PFSK-1 (cell line): Measurements from ENCODE around the gene STARD7.

ENCODE experiments used
- FOXP2 ChIP-seq: optimal IDR thresholded peaks from 2 replicates; pipeline ENCODE3; 2011; ENCODE audit warnings: borderline replicate concordance, control low read depth, inconsistent platforms; ENCODE audit not compliant: insufficient read depth; ENCODE audit errors: extremely low read length, extremely low read depth
- POLR2AphosphoS5 ChIP-seq: IDR thresholded peaks from 2 replicates; pipeline ENCODE4 v1.6.1; 2012; ENCODE audit warnings: low read depth, mild to moderate bottlenecking, control low read depth, low read length, moderate library complexity
- SIN3A ChIP-seq: IDR thresholded peaks from 2 replicates; pipeline ENCODE4 v1.6.1; 2012; ENCODE audit warnings: mild to moderate bottlenecking, low read length, moderate library complexity, borderline replicate concordance; ENCODE audit not compliant: insufficient read depth
- TAF1 ChIP-seq: IDR thresholded peaks from 2 replicates; pipeline ENCODE4 v1.6.1; 2012; ENCODE audit warnings: low read length, control low read depth, borderline replicate concordance; ENCODE audit not compliant: insufficient read depth
- TF ChIP-seq, protein P1 (sequence below), 2 experiments: IDR thresholded peaks; 2 replicates each; pipeline versions ENCODE4 v1.6.1 to v1.8.0; 2011 to 2012; ENCODE audit warnings: low read depth in 2 of 2, low read length in 2 of 2, control low read depth in 1 of 2, inconsistent platforms in 1 of 2, mild to moderate bottlenecking in 1 of 2, moderate library complexity in 1 of 2; ENCODE audit not compliant: insufficient read depth in 1 of 2

Gene STARD7

DNA sequence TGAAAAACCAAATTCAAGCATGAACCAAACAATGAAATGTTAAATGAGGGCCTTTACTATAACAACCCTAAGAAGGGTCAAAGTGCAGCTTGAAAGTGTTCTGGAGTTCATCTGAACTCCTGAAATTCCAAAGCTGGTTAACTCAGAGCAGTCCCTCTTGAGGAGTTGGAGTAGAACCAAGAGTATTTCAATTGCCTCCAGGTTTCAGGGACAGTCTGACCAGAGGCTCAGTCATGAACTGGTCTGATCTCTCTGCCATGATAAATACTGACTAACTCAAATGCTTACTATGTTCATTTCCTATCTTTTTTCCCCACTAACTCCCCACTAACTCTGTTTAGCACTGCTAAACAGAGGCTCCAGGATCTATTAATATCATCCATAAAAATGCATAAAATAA is 2.7 kb downstream of the STARD7 start:
- TF ChIP-seq POLR2AphosphoS5 = no peak
- no peak for TF ChIP-seq TAF1
- TF ChIP-seq SIN3A = no peak
- TF ChIP-seq FOXP2 = no peak
- TF ChIP-seq, protein P1, sequence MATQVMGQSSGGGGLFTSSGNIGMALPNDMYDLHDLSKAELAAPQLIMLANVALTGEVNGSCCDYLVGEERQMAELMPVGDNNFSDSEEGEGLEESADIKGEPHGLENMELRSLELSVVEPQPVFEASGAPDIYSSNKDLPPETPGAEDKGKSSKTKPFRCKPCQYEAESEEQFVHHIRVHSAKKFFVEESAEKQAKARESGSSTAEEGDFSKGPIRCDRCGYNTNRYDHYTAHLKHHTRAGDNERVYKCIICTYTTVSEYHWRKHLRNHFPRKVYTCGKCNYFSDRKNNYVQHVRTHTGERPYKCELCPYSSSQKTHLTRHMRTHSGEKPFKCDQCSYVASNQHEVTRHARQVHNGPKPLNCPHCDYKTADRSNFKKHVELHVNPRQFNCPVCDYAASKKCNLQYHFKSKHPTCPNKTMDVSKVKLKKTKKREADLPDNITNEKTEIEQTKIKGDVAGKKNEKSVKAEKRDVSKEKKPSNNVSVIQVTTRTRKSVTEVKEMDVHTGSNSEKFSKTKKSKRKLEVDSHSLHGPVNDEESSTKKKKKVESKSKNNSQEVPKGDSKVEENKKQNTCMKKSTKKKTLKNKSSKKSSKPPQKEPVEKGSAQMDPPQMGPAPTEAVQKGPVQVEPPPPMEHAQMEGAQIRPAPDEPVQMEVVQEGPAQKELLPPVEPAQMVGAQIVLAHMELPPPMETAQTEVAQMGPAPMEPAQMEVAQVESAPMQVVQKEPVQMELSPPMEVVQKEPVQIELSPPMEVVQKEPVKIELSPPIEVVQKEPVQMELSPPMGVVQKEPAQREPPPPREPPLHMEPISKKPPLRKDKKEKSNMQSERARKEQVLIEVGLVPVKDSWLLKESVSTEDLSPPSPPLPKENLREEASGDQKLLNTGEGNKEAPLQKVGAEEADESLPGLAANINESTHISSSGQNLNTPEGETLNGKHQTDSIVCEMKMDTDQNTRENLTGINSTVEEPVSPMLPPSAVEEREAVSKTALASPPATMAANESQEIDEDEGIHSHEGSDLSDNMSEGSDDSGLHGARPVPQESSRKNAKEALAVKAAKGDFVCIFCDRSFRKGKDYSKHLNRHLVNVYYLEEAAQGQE (IDR thresholded peaks at IDR 0.05; ENCODE audit: insufficient read depth in 1 of 2, low read depth in 2 of 2, low read length in 2 of 2) = no peak

DNA sequence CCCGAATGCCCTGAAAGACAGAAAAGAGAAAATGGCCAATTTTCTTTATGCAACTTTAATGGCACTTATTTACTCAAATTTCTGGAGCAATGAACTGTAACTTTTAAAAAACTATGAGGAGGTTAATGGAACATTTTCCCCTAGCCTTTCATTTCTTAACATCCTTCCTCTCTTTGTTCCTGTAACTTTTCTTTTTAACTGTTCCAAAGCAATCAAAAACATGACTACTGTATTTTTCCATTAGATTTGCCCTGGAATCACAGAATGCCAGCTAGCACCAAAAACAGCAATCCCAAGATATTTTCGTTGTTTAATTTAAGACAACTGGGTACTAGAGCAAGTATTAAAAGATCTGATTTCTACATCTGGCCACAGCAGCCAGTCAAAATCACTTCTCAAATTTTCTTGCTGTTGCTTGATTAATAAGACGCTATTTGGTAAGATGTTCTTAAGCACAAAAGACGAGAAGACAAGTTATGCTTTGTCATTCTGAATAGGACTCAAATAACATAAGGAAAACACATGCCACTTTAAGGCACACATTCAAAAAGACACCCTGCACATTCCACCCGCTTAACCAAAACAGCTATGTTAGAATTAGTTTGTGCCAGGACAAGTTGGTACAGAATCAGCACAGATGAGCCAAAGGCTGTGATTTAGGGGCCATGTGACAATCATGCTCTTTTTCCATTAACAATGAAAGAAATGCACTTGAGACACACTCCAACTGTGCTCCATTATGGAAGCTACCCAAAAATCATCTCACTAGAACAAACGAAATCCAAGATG is 3.6 kb downstream of the STARD7 start:
- TF ChIP-seq POLR2AphosphoS5 (no peak), SIN3A (no peak), TAF1 (no peak), FOXP2 (no peak)
- TF ChIP-seq, protein P1 (IDR thresholded peaks at IDR 0.05; ENCODE audit: insufficient read depth in 1 of 2, low read depth in 2 of 2, low read length in 2 of 2) = no peak

DNA sequence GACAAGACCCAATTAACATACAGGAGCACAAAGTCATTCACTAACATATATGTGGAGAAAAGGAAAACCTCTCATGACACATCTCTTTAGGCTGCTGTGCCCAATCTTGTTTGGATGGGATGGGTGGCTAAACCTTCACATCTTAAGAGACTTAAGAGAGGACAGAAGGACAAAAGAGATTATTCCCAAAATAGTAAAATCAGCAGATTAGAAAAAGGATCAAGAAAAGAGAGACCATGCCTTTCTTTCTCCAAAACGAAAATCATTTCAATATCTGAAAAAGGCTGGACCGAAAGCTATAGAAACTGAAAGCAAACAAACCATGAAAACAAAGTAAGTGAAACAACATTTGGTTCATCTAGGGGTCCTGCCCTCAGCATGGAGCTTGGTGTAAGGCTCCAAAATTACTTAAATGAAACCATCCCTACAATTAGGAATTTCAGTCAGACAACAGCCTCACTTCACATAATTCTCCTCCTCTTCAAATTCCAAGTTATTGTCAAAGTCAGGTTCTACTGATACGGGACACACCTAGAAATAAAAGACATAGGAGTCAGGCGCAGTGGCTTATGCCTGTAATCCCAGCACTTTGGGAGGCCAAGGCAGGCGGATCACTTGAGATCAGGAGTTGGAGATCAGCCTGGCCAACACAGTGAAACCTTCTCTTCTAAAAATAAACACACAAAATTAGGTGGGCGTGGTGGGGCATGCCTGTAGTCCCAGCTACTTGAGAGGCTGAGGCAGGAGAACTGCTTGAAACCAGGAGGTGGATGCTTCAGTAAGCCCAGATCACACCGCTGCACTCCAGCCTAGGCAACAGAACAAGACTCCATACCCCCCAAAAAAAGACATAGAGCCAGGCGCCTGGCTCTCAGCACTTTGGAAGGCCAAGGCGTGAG is 5.2 kb downstream of the STARD7 start:
- TF ChIP-seq FOXP2 = no peak
- TF ChIP-seq, protein P1 (IDR thresholded peaks at IDR 0.05; ENCODE audit: insufficient read depth in 1 of 2, low read depth in 2 of 2, low read length in 2 of 2) = no peak
- no peak for TF ChIP-seq SIN3A
- TF ChIP-seq TAF1 = no peak
- TF ChIP-seq POLR2AphosphoS5 = no peak

DNA sequence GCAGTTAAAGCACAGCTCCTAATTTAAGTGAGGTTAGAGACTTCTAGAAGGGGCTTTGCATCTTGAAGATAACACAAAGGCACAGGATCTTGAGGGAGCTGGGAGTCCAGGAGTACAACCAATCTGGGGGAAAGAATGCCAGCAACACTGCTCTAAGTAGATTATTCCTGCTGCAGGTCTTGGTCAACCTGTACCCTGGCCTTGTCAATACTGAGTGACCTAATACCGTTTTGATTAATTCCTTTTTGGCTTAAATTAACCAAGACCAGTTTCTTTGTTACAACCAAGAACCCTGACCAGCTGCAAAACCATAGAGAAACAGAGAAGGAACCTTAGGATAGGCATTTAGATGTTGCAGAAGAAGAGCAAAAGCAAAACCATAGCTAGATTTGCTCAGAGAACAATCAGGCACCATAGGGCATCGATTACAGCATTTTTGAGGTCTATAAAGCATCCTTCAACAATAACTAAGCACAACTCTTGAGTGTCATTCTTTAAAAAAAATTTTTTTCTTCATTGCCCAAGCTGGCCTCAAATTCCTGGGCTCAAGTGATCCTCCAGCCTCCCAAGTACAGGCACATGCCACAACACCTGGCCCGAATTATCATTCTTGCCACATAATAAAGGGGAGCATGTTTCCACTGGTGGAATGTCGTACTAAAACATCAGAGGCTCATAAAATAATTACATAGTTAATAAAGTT is 6.3 kb downstream of the STARD7 start:
- no peak for TF ChIP-seq POLR2AphosphoS5

DNA sequence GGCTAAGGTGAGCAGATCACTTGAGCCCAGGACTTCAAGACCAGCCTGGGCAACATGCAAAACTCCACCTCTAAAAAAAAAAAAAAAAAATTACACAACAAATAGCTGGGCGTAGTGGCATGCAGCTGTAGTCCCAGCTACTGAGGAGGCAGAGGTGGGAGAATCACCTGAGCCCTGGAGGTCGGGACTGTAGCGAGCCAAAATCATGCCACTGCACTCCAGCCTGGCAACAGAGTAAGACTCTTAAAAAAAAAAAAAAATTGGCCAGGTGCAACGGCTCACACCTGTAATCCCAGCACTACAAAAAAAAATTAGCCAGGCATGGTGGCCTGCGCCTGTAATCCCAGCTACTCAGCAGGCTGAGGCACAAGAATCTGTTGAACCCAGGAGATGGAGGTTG is 7.3 kb downstream of the STARD7 start:
- TF ChIP-seq POLR2AphosphoS5 (no peak), FOXP2 (no peak), TAF1 (no peak), SIN3A (no peak)
- TF ChIP-seq, protein P1 (IDR thresholded peaks at IDR 0.05; ENCODE audit: insufficient read depth in 1 of 2, low read depth in 2 of 2, low read length in 2 of 2) = no peak
